HAP-1 (cell line): ENCODE results near the gene NCDN.

Experiments used
- DNase-seq, 2 experiments: peaks; one replicate each; pipeline ENCODE4 v3.0.0-alpha.2; 2016 to 2020; ENCODE audit warnings: low spot score in 2 of 2
- H3K27me3 ChIP-seq: fragments of 250-450 bp; sonication (Bioruptor Pico); 2 replicates; pipeline ENCODE4 v1.5.1; 2020; ENCODE audit warnings: low read depth, mild to moderate bottlenecking, moderate library complexity
- H3K36me3 ChIP-seq: fragments of 250-450 bp; sonication (Bioruptor Pico); replicated peaks from 2 replicates; pipeline ENCODE4 v1.5.1; 2020; ENCODE audit warnings: mild to moderate bottlenecking
- H3K4me1 ChIP-seq: fragments of 250-450 bp; sonication (Bioruptor Pico); 2 replicates; pipeline ENCODE4 v1.5.1; 2020; ENCODE audit warnings: mild to moderate bottlenecking
- H3K4me3 ChIP-seq: fragments of 250-450 bp; sonication (Bioruptor Pico); 2 replicates; pipeline ENCODE4 v1.5.1; 2020; ENCODE audit warnings: mild to moderate bottlenecking, moderate library complexity
- H3K9me3 ChIP-seq: fragments of 250-450 bp; sonication (Bioruptor Pico); 2 replicates; pipeline ENCODE4 v1.5.1; 2020; ENCODE audit warnings: mild to moderate bottlenecking, moderate library complexity
- in situ Hi-C: fragments of 300-500 bp; cut with MboI; formaldehyde crosslinking; loops from 3 replicates; pipeline ENCODE4 v1.14.3; 2020; ENCODE audit warnings: low sequenced_read_pairs, inconsistent platforms, mixed read lengths

Gene NCDN, protein sequence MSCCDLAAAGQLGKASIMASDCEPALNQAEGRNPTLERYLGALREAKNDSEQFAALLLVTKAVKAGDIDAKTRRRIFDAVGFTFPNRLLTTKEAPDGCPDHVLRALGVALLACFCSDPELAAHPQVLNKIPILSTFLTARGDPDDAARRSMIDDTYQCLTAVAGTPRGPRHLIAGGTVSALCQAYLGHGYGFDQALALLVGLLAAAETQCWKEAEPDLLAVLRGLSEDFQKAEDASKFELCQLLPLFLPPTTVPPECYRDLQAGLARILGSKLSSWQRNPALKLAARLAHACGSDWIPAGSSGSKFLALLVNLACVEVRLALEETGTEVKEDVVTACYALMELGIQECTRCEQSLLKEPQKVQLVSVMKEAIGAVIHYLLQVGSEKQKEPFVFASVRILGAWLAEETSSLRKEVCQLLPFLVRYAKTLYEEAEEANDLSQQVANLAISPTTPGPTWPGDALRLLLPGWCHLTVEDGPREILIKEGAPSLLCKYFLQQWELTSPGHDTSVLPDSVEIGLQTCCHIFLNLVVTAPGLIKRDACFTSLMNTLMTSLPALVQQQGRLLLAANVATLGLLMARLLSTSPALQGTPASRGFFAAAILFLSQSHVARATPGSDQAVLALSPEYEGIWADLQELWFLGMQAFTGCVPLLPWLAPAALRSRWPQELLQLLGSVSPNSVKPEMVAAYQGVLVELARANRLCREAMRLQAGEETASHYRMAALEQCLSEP

DNA sequence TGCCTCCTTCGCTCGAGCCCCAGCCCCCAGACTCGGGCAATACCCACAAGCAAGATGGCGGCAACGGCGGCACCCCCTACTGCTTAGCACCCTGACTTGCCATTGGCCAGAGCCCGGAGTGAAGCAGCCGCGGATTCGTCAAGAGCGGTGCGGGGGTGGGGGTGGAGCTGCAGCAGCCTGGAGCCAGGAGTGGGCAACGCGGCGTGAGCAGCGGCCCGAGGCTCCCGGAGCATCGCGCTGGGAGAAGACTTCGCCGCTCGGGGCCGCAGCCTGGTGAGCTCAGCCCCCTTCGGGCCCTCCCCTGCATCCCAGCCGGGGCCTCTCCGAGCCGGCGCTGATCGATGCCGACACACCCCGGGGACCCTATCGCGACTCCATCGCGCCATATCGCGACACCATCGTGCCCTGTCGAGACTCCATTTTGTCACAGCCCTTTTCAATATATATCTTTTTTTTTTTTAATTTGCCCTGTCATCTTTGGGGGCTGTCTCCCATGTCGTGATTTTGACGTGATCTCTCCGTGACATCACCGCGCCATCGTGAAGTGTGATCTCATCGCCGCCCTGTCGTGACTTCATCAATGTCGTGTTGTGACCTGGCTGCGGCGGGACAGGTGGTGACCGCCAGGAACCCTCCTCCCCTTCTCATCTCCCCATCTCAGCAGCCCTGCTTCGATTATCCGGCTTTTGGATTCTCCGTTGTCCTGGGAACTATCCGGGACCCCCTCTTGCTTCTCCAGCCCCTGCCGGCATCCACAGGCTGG is at the start of gene NCDN:
Gene NCDN (plus strand): TSS at position 189 of the 763 bp plus-strand sequence. CDS start 392 bp downstream, at position 581.
- peak; percentile 96 to 98 for DNase-seq

DNA sequence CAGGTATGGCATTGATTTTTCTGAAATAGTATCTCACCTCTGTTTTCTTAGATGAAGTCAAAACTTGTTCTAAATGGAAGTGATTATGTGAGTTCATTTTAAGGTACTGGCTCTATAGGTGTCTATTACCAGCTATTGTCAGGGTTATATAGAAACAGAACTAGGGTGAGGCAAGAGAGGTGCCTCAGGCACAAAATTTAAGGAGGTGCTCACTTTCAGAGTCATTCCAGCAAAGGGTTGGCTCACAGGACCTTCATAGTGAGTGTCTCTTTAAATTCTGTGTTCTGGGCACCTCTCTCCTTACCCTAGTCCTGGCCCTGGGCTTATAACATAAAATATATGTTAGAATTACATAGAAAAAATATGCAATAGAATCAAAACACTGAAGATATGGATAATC is 49.7 kb upstream of the NCDN start:
- H3K4me1 ChIP-seq, result no peaks in the 10 kb centered on the region
- no peaks in the 10 kb centered on the region for H3K9me3 ChIP-seq
- H3K36me3 ChIP-seq, result peaks cover 15% of the 10 kb centered on the region
- no peak for DNase-seq
- no peak overlapping the region for H3K4me3 ChIP-seq
- no peaks in the 10 kb centered on the region for H3K27me3 ChIP-seq
- in situ Hi-C loops, result no loop called here

More for the DNA sequence above, at the start of gene NCDN:
- in situ Hi-C loops, result no loop called here
- Histone ChIP-seq H3K4me3 (peak within 1 kb of the TSS; percentile 98), H3K27me3 (no peaks in the 10 kb centered on the region), H3K4me1 (peaks cover 31% of the 10 kb centered on the region), H3K9me3 (no peaks in the 10 kb centered on the region), H3K36me3 (peaks cover 23% of the 10 kb centered on the region)

DNA sequence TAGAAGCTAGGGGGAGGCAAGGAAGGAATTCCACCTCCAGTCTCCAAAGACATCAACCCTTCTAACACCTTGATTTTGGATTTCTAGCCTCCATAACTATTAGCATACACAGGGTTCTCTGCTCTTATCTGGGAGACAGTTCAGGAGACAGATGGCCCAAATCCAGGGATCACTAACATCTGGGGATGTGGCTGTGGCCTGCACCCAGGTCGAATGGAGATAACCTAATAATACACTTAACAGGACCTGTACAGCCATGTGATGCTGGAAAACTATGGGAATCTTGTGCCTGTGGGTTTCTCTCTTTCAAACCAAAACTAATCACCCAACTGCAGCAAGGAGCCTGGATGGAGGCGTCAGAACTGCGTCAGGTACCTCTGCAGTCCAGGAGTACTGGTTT is 48.0 kb upstream of the NCDN start:
- Histone ChIP-seq H3K4me1 (no peaks in the 10 kb centered on the region), H3K36me3 (peaks cover 15% of the 10 kb centered on the region), H3K4me3 (no peak overlapping the region), H3K27me3 (no peaks in the 10 kb centered on the region), H3K9me3 (no peaks in the 10 kb centered on the region)
- in situ Hi-C loops, result no loop called here
- no peak for DNase-seq

DNA sequence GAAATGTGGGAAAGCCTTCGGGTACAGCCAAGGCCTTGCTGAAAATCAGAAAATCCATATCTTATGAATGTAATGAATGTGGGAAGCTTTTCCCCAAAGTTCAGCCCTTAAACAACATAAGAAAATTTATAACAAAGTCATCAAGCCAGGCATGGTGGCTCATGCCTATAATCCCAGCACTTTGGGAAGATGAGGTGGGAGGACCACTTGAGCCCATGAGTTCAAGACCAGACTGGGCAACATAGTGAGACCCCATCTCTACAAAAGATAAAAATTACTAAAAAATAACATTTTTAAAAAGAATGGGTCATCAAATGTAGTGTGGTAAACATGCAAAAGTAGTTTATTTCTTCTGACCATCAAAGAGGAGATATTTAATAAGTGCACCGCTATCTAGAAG is 46.3 kb upstream of the NCDN start:
- Histone ChIP-seq H3K36me3 (peaks cover 7% of the 10 kb centered on the region), H3K27me3 (no peaks in the 10 kb centered on the region), H3K4me1 (no peaks in the 10 kb centered on the region), H3K9me3 (peaks cover 7% of the 10 kb centered on the region; the same call in 1 of the 2 replicates), H3K4me3 (no peak overlapping the region)
- in situ Hi-C loops, result no loop called here
- DNase-seq, result no peak

DNA sequence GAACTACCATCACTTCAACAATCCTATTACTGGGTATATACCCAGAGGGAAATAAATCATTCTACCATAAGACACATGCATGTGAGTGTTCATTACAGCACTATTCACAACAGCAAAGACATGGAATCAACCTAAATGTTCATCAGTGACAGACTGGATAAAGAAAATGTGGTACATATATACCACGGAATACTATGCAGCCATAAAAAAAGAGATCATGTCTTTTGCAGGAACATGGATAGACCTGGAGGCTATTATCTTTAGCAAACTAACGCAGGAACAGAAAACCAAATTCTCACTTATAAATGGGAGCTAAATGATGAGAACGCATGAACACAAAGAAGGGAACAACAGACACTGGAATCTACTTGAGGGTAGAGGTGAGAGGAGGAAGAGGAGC is 39.4 kb upstream of the NCDN start:
- Histone ChIP-seq H3K36me3 (no peaks in the 10 kb centered on the region), H3K4me3 (no peak overlapping the region), H3K4me1 (no peaks in the 10 kb centered on the region), H3K9me3 (peaks cover 7% of the 10 kb centered on the region; the same call in 1 of the 2 replicates), H3K27me3 (no peaks in the 10 kb centered on the region)
- no peak for DNase-seq
- in situ Hi-C loops, result no loop called here

DNA sequence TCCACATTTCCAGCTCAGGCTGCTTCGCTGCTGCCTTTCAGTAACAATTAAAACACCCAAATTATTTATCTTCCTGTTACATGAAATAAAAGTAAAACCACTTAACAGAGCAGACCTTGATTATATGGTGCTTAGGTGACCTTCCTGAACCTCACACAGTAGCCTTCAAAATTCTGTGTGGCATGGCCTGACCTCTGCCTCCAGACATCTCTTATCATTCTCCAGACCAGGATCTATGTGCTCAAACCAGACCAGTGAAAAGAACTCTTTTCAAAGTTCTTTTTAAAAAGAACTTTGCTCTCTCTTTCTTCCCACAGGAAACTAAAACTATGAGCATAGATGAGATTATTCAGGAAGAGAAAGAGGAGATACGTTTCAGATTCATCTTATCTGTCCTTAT is 38.2 kb upstream of the NCDN start:
- in situ Hi-C loops, result no loop called here
- Histone ChIP-seq H3K9me3 (peaks cover 7% of the 10 kb centered on the region; the same call in 1 of the 2 replicates), H3K36me3 (no peaks in the 10 kb centered on the region), H3K4me1 (no peaks in the 10 kb centered on the region), H3K4me3 (no peak overlapping the region), H3K27me3 (no peaks in the 10 kb centered on the region)
- DNase-seq, result no peak

DNA sequence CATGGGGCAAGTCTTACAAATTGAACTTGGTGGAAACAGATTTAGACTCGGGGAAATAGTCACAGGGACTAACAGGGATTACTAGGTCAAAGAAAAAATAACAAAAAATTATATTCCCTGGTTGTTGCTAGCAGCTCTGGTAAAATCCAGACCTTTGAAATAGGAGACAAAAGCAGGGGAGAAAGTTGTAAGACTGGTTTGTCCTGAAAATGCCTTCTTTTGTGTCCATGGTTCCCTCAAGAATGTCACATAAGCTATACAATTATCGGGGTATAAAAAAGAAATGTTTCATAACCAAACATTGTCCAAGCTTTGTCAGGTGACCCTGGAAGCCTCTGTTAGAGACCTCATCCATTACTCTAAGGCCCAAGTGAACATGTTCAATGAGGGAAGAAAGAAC is 33.5 kb upstream of the NCDN start:
- no peak for DNase-seq
- no peak overlapping the region for H3K4me3 ChIP-seq
- H3K4me1 ChIP-seq, result no peaks in the 10 kb centered on the region
- in situ Hi-C loops, result no loop called here
- H3K9me3 ChIP-seq, result peaks cover 2% of the 10 kb centered on the region; the same call in 1 of the 2 replicates
- H3K27me3 ChIP-seq, result no peaks in the 10 kb centered on the region
- no peaks in the 10 kb centered on the region for H3K36me3 ChIP-seq

DNA sequence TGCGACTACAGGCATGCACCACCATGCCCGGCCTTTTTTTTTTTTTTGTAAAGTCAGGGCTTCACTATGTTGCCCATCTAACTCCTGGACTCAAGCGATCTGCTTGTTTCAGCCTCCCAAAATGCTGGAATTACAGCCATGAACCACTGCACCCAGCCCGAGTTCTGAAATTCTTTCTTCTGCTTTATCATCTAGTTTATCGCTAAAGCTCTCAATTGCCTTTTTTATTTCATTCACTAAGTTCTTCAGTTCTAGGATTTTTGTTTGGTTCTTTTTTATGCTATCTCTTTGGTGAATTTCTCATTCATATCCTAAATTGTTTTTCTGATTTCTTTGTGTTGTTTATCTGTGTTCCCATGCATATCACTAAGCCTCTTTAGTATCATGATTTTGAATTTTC is 27.4 kb upstream of the NCDN start:
- H3K4me3 ChIP-seq, result no peak overlapping the region

DNA sequence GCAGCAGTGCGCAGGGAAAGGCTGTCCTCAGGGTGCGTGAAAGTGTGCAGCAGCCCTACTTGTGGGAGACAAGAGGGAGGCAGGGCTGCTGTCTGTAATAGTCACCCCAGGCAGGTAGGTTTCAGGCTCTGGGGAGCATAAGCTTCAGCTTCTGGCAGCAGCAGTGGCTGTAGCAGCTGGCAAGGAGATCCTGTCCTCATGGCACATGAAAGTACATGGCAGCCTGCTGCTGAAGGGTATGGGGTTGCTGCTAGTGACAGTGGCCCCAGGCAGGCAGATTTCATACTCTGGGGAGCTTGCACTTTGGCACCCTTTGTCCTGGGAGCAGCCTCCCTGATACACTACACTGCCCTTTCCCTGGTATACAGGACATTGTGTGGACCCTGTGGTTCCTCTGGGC is 26.7 kb upstream of the NCDN start:
- in situ Hi-C loops, result no loop called here
- H3K36me3 ChIP-seq, result peaks cover 13% of the 10 kb centered on the region
- no peaks in the 10 kb centered on the region for H3K27me3 ChIP-seq
- H3K9me3 ChIP-seq, result peaks cover 6% of the 10 kb centered on the region
- no peaks in the 10 kb centered on the region for H3K4me1 ChIP-seq
- no peak overlapping the region for H3K4me3 ChIP-seq
- DNase-seq, result no peak

More for the DNA sequence above, 27.4 kb upstream of the NCDN start:
- in situ Hi-C loops, result no loop called here
- Histone ChIP-seq H3K27me3 (no peaks in the 10 kb centered on the region), H3K9me3 (peaks cover 6% of the 10 kb centered on the region), H3K36me3 (peaks cover 13% of the 10 kb centered on the region), H3K4me1 (no peaks in the 10 kb centered on the region)
- DNase-seq, result no peak

DNA sequence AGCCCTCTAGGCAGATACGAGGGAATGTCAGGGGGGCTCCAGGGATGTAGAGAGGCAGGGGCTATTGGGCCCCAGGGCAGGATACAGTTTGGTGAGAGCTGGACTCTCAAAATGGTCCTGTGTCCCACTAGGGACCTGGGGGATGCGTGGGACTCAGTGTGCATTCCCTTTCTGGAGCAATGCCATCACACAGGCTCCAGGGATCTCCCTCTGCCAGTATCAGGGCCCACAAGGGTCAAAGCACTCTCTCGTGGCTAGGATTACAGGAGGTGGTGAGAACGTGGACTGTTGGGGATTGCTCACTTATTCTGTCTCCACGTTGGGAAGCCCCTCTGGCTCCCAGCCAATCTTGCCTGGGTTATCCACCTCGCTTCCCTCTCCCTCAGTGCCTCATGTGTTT is 26.2 kb upstream of the NCDN start:
- Histone ChIP-seq H3K4me1 (no peaks in the 10 kb centered on the region), H3K27me3 (no peaks in the 10 kb centered on the region), H3K4me3 (no peak overlapping the region), H3K36me3 (peaks cover 13% of the 10 kb centered on the region), H3K9me3 (peaks cover 6% of the 10 kb centered on the region)
- in situ Hi-C loops, result no loop called here
- DNase-seq, result no peak

DNA sequence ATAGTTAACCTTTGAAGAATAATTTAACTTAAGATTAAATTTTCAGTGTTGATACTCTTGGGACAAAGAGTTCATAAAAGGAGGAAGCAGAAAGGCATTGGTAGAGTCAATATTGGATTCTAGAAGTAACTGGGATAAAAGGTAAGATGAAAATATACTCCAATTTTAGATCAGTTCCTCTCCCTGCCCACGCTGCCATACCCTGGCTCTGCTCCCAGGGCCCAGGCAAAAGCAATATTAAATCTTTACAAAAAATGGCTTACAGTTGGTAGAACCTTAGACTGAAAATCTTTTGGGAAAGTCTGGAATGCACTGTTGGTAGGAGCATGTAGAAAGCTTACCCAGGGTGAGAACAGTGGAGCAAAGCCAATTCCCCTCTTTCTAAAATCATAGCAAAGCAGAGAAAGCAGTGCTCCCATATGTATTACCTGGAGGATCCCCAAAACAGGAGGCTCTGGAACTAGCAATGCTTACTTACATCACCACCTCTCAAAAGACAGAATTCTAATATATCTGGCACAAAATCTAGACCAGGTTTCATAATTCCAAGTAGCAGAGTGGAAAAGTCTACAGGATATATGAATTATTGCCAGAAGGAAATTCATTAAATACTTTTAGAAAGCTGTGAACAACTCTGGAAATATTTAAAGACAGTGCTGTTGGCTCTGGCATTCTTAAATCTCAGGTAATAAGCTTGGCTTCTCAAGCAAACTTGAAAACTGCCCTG is 24.9 kb upstream of the NCDN start:
- peaks cover 13% of the 10 kb centered on the region for H3K36me3 ChIP-seq
- DNase-seq, result no peak

DNA sequence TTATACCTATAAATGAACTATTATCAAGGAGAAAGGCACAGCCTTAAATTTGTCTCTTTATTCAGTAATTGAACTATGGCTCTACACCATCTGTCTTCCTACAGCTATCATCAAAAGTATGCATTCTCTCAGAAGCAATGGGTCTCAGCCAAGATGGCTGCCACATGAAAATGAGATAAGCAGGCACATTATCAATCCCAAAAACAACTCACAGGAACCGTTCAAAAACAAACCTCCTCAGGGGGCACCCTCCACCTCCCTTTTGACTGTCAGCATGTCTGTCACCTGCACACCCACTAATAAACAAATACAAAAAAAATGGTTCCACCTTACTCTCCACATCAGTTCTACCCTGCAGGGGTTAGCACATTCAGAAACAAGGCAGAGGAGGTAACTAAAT is 24.0 kb upstream of the NCDN start:
- no peaks in the 10 kb centered on the region for H3K4me1 ChIP-seq
- peaks cover 4% of the 10 kb centered on the region; the same call in 1 of the 2 replicates for H3K9me3 ChIP-seq
- in situ Hi-C loops, result no loop called here
- H3K4me3 ChIP-seq, result no peak overlapping the region
- DNase-seq, result no peak
- peaks cover 13% of the 10 kb centered on the region for H3K36me3 ChIP-seq
- no peaks in the 10 kb centered on the region for H3K27me3 ChIP-seq

More for the DNA sequence above, 24.9 kb upstream of the NCDN start:
- H3K4me1 ChIP-seq, result no peaks in the 10 kb centered on the region
- H3K9me3 ChIP-seq, result peaks cover 4% of the 10 kb centered on the region; the same call in 1 of the 2 replicates
- in situ Hi-C loops, result no loop called here
- no peak overlapping the region for H3K4me3 ChIP-seq
- H3K27me3 ChIP-seq, result no peaks in the 10 kb centered on the region

DNA sequence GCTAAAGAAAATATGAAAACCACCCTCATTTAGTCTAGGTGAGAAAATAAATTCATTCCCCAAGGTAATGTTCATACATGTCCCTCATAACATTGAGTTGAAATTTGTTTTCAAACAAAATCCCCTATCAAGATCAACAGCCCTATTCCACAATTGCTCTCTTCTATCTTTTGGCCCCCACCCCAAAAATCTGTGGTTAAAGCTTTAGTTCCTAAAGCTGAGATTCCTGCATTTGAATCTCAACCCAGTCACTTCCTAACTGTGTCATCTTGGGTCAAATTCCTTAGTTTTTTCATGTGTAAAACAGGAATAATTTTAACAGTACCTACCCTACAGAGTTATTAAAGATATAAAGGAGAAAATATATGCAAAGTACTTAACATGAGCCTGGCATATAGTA is 22.4 kb upstream of the NCDN start:
- Histone ChIP-seq H3K4me1 (no peaks in the 10 kb centered on the region), H3K4me3 (no peak overlapping the region), H3K27me3 (no peaks in the 10 kb centered on the region), H3K36me3 (peaks cover 16% of the 10 kb centered on the region), H3K9me3 (peaks cover 4% of the 10 kb centered on the region; the same call in 1 of the 2 replicates)
- in situ Hi-C loops, result no loop called here
- DNase-seq, result no peak
